ENCODE data around the gene MAGI2. TPM values are rescaled to one million over a fixed set of nuclear protein-coding genes. Genes with fewer than 3 reads are reported as not detected.

MAGI2 gene
- total RNA-seq, 1 experiment from 2014 or later, result 14.3 TPM

DNA sequence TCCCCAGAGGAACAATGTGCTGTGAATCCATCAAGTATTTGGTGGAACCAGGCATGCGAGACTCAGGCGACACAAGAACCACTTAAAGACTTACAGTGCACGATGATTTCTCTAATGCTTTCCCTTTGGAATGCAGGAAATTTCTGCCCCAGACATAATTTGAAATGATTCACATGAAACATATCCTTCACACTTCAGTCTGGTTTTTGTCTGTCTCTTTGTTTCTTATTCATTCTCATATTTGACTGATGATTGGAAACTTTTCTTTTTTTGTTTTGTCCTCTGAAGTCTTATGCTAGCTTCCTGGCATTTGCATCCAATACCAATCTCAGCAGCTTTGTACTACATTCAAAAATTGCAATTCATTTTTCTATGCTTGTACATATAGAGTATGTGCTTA, 1152.1 kb downstream of the MAGI2 start:
- no peak overlapping the region for H3K14ac ChIP-seq (ENCODE audit: insufficient read depth, low read length)
- TF ChIP-seq, protein P1, sequence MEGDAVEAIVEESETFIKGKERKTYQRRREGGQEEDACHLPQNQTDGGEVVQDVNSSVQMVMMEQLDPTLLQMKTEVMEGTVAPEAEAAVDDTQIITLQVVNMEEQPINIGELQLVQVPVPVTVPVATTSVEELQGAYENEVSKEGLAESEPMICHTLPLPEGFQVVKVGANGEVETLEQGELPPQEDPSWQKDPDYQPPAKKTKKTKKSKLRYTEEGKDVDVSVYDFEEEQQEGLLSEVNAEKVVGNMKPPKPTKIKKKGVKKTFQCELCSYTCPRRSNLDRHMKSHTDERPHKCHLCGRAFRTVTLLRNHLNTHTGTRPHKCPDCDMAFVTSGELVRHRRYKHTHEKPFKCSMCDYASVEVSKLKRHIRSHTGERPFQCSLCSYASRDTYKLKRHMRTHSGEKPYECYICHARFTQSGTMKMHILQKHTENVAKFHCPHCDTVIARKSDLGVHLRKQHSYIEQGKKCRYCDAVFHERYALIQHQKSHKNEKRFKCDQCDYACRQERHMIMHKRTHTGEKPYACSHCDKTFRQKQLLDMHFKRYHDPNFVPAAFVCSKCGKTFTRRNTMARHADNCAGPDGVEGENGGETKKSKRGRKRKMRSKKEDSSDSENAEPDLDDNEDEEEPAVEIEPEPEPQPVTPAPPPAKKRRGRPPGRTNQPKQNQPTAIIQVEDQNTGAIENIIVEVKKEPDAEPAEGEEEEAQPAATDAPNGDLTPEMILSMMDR (conservative IDR thresholded peaks at IDR 0.05), result no peak
- no peak overlapping the region for H3K4ac ChIP-seq (ENCODE audit: low read depth, low read length)
- no peak overlapping the region for H3K27ac ChIP-seq (ENCODE audit: insufficient read length, low read depth, low read length)
- no peak overlapping the region for H3T11ph ChIP-seq (ENCODE audit: low read length)
- no peaks in the 10 kb centered on the region for H3K9me3 Mint-ChIP-seq
- peaks cover 0 to 14% of the 10 kb centered on the region in 2 experiments; a peak in 3 of 4 replicates for H3K4me1 Mint-ChIP-seq
- no peak for DNase-seq
- H3K79me1 ChIP-seq (ENCODE audit: insufficient read depth, low read depth, low read length, poor library complexity, severe bottlenecking), result no peaks in the 10 kb centered on the region
- H4K5ac ChIP-seq (ENCODE audit: insufficient read length, low read depth, low read length), result no peak overlapping the region
- H4K20me1 ChIP-seq (ENCODE audit: control insufficient read depth, insufficient read depth, insufficient read length), result no peaks in the 10 kb centered on the region
- H3K4me1 ChIP-seq (ENCODE audit: insufficient read depth, low read length), result no peaks in the 10 kb centered on the region
- no peak overlapping the region for H2AFZ ChIP-seq (ENCODE audit: low read length)
- H3K9ac ChIP-seq (ENCODE audit: extremely low read depth, insufficient read length, low read length), result no peak overlapping the region
- no peaks in the 10 kb centered on the region for H3K9me3 ChIP-seq (ENCODE audit: control insufficient read depth, low read depth, low read length)
- no peak overlapping the region for H2BK15ac ChIP-seq (ENCODE audit: low read depth, low read length)
- H3K18ac ChIP-seq (ENCODE audit: insufficient read length, low read depth, low read length), result no peak overlapping the region
- WGBS (ENCODE audit: extremely low coverage, insufficient read length, low lambda C conversion rate), result no CpG with 5 or more reads among the region's 3 CpGs
- H2BK5ac ChIP-seq (ENCODE audit: insufficient read length, low read length), result no peak overlapping the region
- no peak overlapping the region for H2BK12ac ChIP-seq (ENCODE audit: insufficient read length, low read depth, low read length)
- no peaks in the 10 kb centered on the region for H3K79me2 ChIP-seq (ENCODE audit: insufficient read depth, low read length)
- H3K56ac ChIP-seq (ENCODE audit: insufficient read length, low read depth, low read length), result no peak overlapping the region
- H4K8ac ChIP-seq (replicated peaks; ENCODE audit: insufficient read length, low read depth, low read length), result no peak overlapping the region
- H3K36me3 Mint-ChIP-seq (ENCODE audit: insufficient read depth in 1 of 3, low read depth in 3 of 3), result no peaks in the 10 kb centered on the region; a peak in 1 of 7 replicates
- no peak overlapping the region for H2AK5ac ChIP-seq (ENCODE audit: insufficient read length, low read length)
- no peak overlapping the region for H3K4me2 ChIP-seq (ENCODE audit: insufficient read depth, insufficient read length, low read length)
- H3K4me3 Mint-ChIP-seq, result no peak overlapping the region
- no peaks in the 10 kb centered on the region for H3K27me3 Mint-ChIP-seq (ENCODE audit: low read depth)
- no peak overlapping the region for H4K91ac ChIP-seq (ENCODE audit: insufficient read length, low read depth, low read length)
- H3K27ac Mint-ChIP-seq, result no peak overlapping the region
- H2BK20ac ChIP-seq (ENCODE audit: low read depth, low read length, poor library complexity, severe bottlenecking), result no peak overlapping the region
- no peak overlapping the region for H2BK120ac ChIP-seq (ENCODE audit: low read depth, low read length, poor library complexity, severe bottlenecking)
- no peak overlapping the region for H3K23ac ChIP-seq (ENCODE audit: insufficient read length, low read depth, low read length)
- H3K27me3 ChIP-seq (ENCODE audit: insufficient read depth, low read length), result no peaks in the 10 kb centered on the region
- H3K23me2 ChIP-seq (ENCODE audit: insufficient read length, low read depth, low read length, poor library complexity, severe bottlenecking), result no peaks in the 10 kb centered on the region
